Gastrocnemius medialis (tissue), 4 donors: ENCODE measurements around the gene KIF5B. TPM values are rescaled to one million over a fixed set of nuclear protein-coding genes. Genes with fewer than 3 reads are reported as not detected.

ENCODE experiments used
- ATAC-seq, 2 donors: fragments of 150-250 bp; one replicate each; pipeline ENCODE4 v1.9.1; 2016
- DNase-seq, 2 donors: peaks; one replicate each; pipeline ENCODE4 v3.0.0-alpha.2; 2019
- H3K27ac ChIP-seq, 4 donors: fragments of 200-600 bp; sonication (generic); 1 replicate in 1 of 4; 2 replicates in 3 of 4; pipeline ENCODE4 v1.5.1; 2016 to 2018; ENCODE audit warnings: mild to moderate bottlenecking in 2 of 4, moderate library complexity in 1 of 4
- H3K27me3 ChIP-seq, 3 donors: fragments of 200-600 bp; sonication (generic) in 2 of 3; 1 replicate in 1 of 3; 2 replicates in 2 of 3; pipeline versions ENCODE4 v1.5.1 to v1.6.0; 2016 to 2019; ENCODE audit warnings: mild to moderate bottlenecking in 1 of 3, moderate library complexity in 1 of 3
- H3K36me3 ChIP-seq, 2 donors: fragments of 200-600 bp; sonication (generic) in 1 of 2; one replicate each; pipeline ENCODE4 v1.5.1; 2017 to 2018
- H3K4me1 ChIP-seq, 2 donors: fragments of 200-600 bp; sonication (generic) in 1 of 2; one replicate each; pipeline ENCODE4 v1.5.1; 2016 to 2017; ENCODE audit warnings: mild to moderate bottlenecking in 2 of 2
- H3K4me3 ChIP-seq, 4 donors: fragments of 200-600 bp; sonication (generic) in 3 of 4; 1 replicate in 1 of 4; 2 replicates in 3 of 4; pipeline ENCODE4 v1.5.1; 2016 to 2019; ENCODE audit warnings: mild to moderate bottlenecking in 2 of 4
- H3K9me3 ChIP-seq, 3 donors: fragments of 200-600 bp; sonication (generic) in 2 of 3; 1 replicate in 1 of 3; 2 replicates in 2 of 3; pipeline ENCODE4 v1.5.1; 2016 to 2019
- POLR2A ChIP-seq, 2 donors: fragments of 450-650 bp; IDR thresholded peaks; one replicate each; pipeline ENCODE4 v1.6.1; 2017; ENCODE audit warnings: antibody characterized with exemption in 2 of 2, mild to moderate bottlenecking in 2 of 2, moderate library complexity in 2 of 2
- in situ Hi-C, 4 donors: fragments of 200-750 bp; cut with MboI; loops; one replicate each; pipeline versions ENCODE4 v1.15.0 to v1.8.0; 2017; ENCODE audit warnings: low sequenced_read_pairs in 4 of 4
- intact Hi-C: fragments of 100-400 bp; cut with DNase I; formaldehyde crosslinking; loops from one replicate; pipeline ENCODE4 v1.15.1; 2023; ENCODE audit warnings: low total_unique reads
- total RNA-seq, 4 donors: library from RNA; depleted of rRNA; stranded (reverse); fragments of >200 nt; gene quantifications; one replicate each; pipeline versions ENCODE4 v1.1.0 to v1.2.3, GENCODE V29; 2016
- TF ChIP-seq, protein P1 (sequence below), 5 experiments: fragments of 450-650 bp in 3 of 5; fragments of 200-600 bp in 2 of 5; sonication (generic) in 2 of 5; IDR thresholded peaks in 4 of 5; conservative IDR thresholded peaks in 1 of 5; 1 replicate in 4 of 5; 2 replicates in 1 of 5; pipeline ENCODE4 v1.5.1; 2016 to 2019; ENCODE audit warnings: antibody characterized with exemption in 5 of 5, mild to moderate bottlenecking in 3 of 5, moderate library complexity in 3 of 5

Gene KIF5B
- total RNA-seq, 4 donors from 2014 or later: 123 to 151 (median 142) TPM

DNA sequence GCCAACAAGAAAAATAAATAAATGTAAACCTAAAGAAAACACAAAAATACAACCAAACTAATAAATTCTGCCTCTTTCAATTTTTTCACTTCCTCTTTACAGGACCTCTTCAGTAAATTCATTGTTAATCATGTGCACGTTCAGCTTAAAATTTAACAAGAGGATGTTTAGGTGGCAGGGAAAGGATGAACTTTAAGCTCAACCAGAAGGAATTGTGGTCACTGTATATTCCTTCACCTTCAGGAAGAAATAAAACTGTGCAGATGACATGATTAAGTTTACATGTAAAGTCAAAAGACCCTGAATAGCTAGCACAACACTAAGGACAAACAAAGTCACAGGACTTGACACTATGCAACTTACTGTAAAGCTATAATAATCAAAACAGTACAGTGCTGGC is 33.0 kb downstream of the KIF5B start:
- in situ Hi-C loops: loop anchor here in 1 of 4 donors (25.0 kb wide), 1 partner anchor 161 kb away; no protein-coding TSS in a partner anchor
- H3K27me3 ChIP-seq: no peaks in the 10 kb centered on the region
- intact Hi-C loops: no loop called here

DNA sequence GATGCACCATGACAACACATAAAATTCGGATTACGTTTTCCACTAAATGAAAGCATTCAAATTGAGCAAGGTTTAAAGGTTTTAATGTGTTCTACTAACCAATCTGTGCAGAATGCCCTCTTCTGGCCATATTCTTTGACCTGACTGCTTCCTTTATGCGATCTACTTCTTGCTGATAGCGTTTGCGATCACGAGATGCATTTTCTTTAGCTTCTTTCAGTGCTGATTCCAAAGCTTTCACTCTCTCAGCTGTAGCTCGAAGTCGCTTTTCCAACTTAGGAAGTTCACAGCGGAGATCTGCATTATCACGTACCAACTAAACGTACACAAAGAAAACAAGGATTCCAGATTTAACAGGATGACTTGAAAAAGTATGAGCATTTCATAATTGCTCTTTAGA is 39.2 kb downstream of the KIF5B start:
- Histone ChIP-seq H3K27me3 (no peaks in the 10 kb centered on the region), H3K36me3 (peaks cover 0 to 99% of the 10 kb centered on the region in 2 donors), H3K27ac (no peak overlapping the region), H3K9me3 (no peaks in the 10 kb centered on the region), H3K4me1 (no peaks in the 10 kb centered on the region), H3K4me3 (no peak overlapping the region)
- ATAC-seq: no peak
- no peak for DNase-seq
- TF ChIP-seq, protein P1, sequence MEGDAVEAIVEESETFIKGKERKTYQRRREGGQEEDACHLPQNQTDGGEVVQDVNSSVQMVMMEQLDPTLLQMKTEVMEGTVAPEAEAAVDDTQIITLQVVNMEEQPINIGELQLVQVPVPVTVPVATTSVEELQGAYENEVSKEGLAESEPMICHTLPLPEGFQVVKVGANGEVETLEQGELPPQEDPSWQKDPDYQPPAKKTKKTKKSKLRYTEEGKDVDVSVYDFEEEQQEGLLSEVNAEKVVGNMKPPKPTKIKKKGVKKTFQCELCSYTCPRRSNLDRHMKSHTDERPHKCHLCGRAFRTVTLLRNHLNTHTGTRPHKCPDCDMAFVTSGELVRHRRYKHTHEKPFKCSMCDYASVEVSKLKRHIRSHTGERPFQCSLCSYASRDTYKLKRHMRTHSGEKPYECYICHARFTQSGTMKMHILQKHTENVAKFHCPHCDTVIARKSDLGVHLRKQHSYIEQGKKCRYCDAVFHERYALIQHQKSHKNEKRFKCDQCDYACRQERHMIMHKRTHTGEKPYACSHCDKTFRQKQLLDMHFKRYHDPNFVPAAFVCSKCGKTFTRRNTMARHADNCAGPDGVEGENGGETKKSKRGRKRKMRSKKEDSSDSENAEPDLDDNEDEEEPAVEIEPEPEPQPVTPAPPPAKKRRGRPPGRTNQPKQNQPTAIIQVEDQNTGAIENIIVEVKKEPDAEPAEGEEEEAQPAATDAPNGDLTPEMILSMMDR (IDR thresholded peaks at IDR 0.05 in 4 of 5, conservative IDR thresholded peaks at IDR 0.05 in 1 of 5): no peak
- TF ChIP-seq POLR2A (IDR thresholded peaks at IDR 0.05): no peak
- in situ Hi-C loops: loop anchor here in 1 of 4 donors (25.0 kb wide), 1 partner anchor 155 kb away; no protein-coding TSS in a partner anchor
- intact Hi-C loops: no loop called here

More for the DNA sequence above, 33.0 kb downstream of the KIF5B start:
- H3K4me1 ChIP-seq: no peaks in the 10 kb centered on the region
- no peak for TF ChIP-seq POLR2A (IDR thresholded peaks at IDR 0.05)
- TF ChIP-seq, protein P1 (IDR thresholded peaks at IDR 0.05 in 4 of 5, conservative IDR thresholded peaks at IDR 0.05 in 1 of 5): no peak
- H3K4me3 ChIP-seq: no peak overlapping the region
- no peaks in the 10 kb centered on the region for H3K9me3 ChIP-seq
- DNase-seq (no peak), ATAC-seq (no peak)
- no peak overlapping the region for H3K27ac ChIP-seq
- peaks cover 0 to 89% of the 10 kb centered on the region in 2 donors for H3K36me3 ChIP-seq

DNA sequence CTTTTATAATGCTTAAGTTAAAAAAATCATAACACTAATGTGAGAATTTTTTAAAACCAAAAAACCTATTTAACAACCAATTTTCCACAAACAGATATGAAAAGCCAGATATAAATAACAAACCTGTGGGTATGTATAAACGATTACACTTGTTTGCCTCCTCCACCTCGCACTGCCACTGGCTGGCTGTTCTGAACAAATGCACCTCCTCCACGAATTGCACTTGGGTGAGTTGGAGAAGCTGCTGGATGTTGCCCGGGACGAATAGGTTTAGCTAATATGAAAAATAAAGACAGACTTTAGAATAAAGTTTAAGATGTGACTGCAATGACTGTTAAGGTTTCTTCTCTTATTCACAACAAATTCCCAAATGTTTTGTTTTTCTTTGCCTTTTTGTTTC is 40.8 kb downstream of the KIF5B start:
- Histone ChIP-seq H3K36me3 (peaks cover 0 to 94% of the 10 kb centered on the region in 2 donors), H3K4me3 (no peak overlapping the region), H3K4me1 (no peaks in the 10 kb centered on the region), H3K27me3 (no peaks in the 10 kb centered on the region), H3K27ac (no peak overlapping the region), H3K9me3 (no peaks in the 10 kb centered on the region)
- in situ Hi-C loops (loop anchor here in 1 of 4 donors (25.0 kb wide), 1 partner anchor 153 kb away; no protein-coding TSS in a partner anchor), intact Hi-C loops (no loop called here)
- ATAC-seq (no peak), DNase-seq (no peak)
- TF ChIP-seq POLR2A (IDR thresholded peaks at IDR 0.05): no peak
- TF ChIP-seq, protein P1 (IDR thresholded peaks at IDR 0.05 in 4 of 5, conservative IDR thresholded peaks at IDR 0.05 in 1 of 5): no peak

DNA sequence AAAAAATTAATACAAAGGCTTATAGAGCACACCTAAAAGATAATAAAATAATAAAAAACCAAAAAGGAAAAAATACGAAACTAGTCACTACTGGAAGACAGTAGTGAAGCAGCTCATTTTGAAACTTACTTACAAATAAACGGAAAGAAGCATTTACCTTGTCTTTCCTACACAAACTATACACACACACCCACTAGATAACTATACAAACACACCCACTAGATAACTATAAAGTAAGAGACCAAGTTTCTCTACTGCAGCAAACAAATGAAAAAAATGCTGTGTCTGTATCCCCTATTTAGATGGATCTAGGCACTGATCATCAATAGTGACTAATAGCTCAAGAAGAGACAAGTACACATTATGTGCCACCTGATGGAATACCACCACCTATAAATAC is 49.2 kb downstream of the KIF5B start:
- H3K4me1 ChIP-seq: peaks cover 12 to 15% of the 10 kb centered on the region in 2 donors
- DNase-seq (no peak), ATAC-seq (no peak)
- intact Hi-C loops (no loop called here), in situ Hi-C loops (loop anchor here in 3 of 4 donors (10.0 to 25.0 kb wide), 3 partner anchors 142 to 152 kb away; no protein-coding TSS in a partner anchor)
- H3K9me3 ChIP-seq: no peaks in the 10 kb centered on the region
- H3K27me3 ChIP-seq: no peaks in the 10 kb centered on the region
- H3K27ac ChIP-seq: no peak overlapping the region
- TF ChIP-seq POLR2A (IDR thresholded peaks at IDR 0.05): no peak
- H3K36me3 ChIP-seq: peaks cover 0 to 32% of the 10 kb centered on the region in 2 donors
- H3K4me3 ChIP-seq: no peak overlapping the region

DNA sequence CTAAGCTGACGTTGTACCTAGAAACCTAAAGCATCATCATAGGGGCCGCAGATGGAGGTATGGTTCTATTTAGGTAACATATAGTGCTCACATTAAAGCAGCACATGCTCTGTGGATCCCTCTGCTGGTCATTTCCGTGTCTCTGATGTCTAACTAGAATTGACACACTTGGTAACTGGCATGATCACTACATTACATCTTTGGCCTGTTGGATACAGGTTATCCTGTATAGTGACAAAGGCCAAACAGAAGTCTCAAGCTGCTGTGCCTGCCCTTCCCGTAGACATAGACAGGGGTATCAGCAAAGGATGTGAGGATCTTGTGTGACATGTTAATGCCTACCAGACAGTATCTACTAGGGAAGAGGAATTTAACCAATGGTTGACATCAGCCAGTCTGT is 51.2 kb downstream of the KIF5B start:
- Histone ChIP-seq H3K4me1 (peaks cover 12 to 15% of the 10 kb centered on the region in 2 donors), H3K36me3 (peaks cover 0 to 18% of the 10 kb centered on the region in 2 donors), H3K9me3 (no peaks in the 10 kb centered on the region), H3K27ac (no peak overlapping the region), H3K27me3 (no peaks in the 10 kb centered on the region), H3K4me3 (no peak overlapping the region)
- ATAC-seq (peak; percentile 48 to 65), DNase-seq (no peak)
- in situ Hi-C loops (loop anchor here in 3 of 4 donors (10.0 to 25.0 kb wide), 3 partner anchors 140 to 150 kb away; no protein-coding TSS in a partner anchor), intact Hi-C loops (loop anchor here (2.0 kb wide), 1 partner anchor 142 kb away; no protein-coding TSS in a partner anchor)
- TF ChIP-seq, protein P1 (IDR thresholded peaks at IDR 0.05 in 4 of 5, conservative IDR thresholded peaks at IDR 0.05 in 1 of 5): peak; percentile 24 to 55 (median 36)
- TF ChIP-seq POLR2A (IDR thresholded peaks at IDR 0.05): no peak
